ENCODE measurements around the gene SLK. TPM values are rescaled to one million over a fixed set of nuclear protein-coding genes. Genes with fewer than 3 reads are reported as not detected.

Gene SLK
- total RNA-seq, 6 donors from 2014 or later: 38.7 to 103 (median 58.1) TPM

DNA sequence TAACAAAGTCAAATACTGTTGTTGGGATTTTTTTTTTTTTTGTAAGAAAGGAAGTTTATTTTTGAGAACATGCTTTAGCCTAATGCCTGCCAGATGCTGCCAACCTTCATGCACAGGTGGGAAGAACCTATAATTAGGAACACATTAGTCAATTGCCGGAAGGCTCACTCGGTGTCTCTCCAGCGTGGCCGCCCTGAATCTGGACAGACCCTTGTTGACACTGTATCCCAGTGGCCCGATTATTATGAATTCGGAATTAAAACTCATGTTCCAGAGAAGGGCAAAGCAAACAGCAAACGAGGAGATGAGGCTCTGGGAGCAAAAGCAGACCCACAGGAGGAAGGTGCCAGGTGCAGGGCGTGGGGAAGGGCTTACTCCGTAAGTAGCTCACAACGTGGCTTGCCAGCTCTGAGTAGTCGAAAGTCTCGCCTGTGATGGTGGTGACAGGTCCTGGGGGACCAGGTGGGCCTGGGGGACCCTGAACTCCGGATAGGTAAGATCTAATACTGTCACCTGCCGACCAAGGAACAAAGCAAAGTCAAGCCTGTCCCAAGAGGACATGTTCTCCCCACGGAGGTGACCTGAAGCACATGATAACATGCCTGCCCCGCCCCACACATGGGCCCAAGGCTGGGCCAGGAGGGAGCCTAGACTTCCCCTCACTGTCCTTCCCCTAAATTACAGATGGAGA, 70.5 kb downstream of the SLK start:
- H3K27me3 ChIP-seq: no peaks in the 10 kb centered on the region
- no peak for DNase-seq
- no peak overlapping the region for H3K27ac ChIP-seq
- H3K4me3 ChIP-seq: no peak overlapping the region
- no peaks in the 10 kb centered on the region for H3K4me1 ChIP-seq
- no peak for ATAC-seq (ENCODE audit: low FRiP score in 2 of 2)
- H3K9me3 ChIP-seq: no peaks in the 10 kb centered on the region
- WGBS, 2 donors: 80 to 85% methylated on average over 14 to 16 of the region's 16 CpGs
- peaks cover 0 to 15% (median 7%) of the 10 kb centered on the region in 4 donors for H3K36me3 ChIP-seq
- no peak for TF ChIP-seq EP300 (IDR thresholded peaks at IDR 0.05)
- no peak for TF ChIP-seq POLR2AphosphoS5 (IDR thresholded peaks at IDR 0.05)
- TF ChIP-seq POLR2A (IDR thresholded peaks at IDR 0.05): no peak
- TF ChIP-seq CTCF (IDR thresholded peaks at IDR 0.05): no peak

- no peak overlapping the region for H3K4me3 ChIP-seq
- DNase-seq (no peak), ATAC-seq (ENCODE audit: low FRiP score in 2 of 2) (no peak)
- H3K36me3 ChIP-seq: peaks cover 0 to 7% (median 3%) of the 10 kb centered on the region in 4 donors
- H3K27me3 ChIP-seq: no peaks in the 10 kb centered on the region
- no peak overlapping the region for H3K27ac ChIP-seq
- TF ChIP-seq CTCF (IDR thresholded peaks at IDR 0.05) (no peak), POLR2A (IDR thresholded peaks at IDR 0.05) (no peak), EP300 (IDR thresholded peaks at IDR 0.05) (no peak), POLR2AphosphoS5 (IDR thresholded peaks at IDR 0.05) (no peak)
- no peaks in the 10 kb centered on the region for H3K9me3 ChIP-seq
- H3K4me1 ChIP-seq: no peaks in the 10 kb centered on the region
- 90 to 98% methylated on average over 8 of the region's 8 CpGs for WGBS, 2 donors
Observed at GRCh38 chr10:104038537-104038936, 71.6 kb downstream of the SLK start.

DNA sequence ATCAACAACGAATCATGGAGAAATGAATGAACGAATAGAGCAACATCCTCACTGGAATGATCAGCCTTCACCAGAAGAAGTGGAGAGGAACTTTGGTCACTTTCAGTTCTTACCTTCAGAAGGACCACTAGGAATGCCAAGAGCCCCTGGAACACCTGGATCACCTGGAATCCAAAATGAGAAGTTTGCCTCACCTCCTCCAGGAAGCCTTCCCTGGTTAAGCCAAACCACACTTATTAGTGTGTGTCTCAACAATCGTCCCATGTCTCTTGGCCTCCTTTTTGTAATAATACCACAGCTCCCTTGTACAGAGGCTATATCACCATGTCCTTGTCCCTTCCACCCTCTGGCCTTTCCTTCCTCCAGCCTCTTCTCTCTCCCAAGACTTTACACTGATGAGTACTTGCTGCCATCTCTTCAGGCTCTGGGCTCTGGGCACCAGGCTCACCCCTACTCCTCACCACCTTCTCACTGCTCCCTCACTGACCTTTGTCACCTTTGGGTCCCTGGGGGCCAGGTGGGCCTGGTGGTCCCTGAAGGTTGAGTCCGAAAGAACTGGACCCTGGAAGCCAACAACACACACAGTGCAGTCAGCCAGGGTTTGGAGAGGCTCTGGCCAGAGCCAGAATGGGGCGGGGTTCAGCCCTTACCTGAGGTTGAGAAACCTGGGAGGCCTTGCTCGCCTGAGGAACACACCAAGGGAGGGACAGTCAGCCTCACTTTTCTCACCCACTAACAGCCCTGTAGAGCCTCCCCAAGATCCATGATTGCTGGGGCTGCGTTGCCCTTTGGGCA, 72.2 kb downstream of the SLK start:
- Histone ChIP-seq H3K4me1 (no peaks in the 10 kb centered on the region), H3K27me3 (no peaks in the 10 kb centered on the region), H3K4me3 (no peak overlapping the region), H3K27ac (no peak overlapping the region), H3K9me3 (no peaks in the 10 kb centered on the region), H3K36me3 (peaks cover 0 to 1% (median under 1%) of the 10 kb centered on the region in 4 donors)
- no peak for ATAC-seq (ENCODE audit: low FRiP score in 2 of 2)
- 77 to 85% methylated on average over 6 to 7 of the region's 7 CpGs for WGBS, 2 donors
- no peak for DNase-seq
- TF ChIP-seq POLR2A (IDR thresholded peaks at IDR 0.05): no peak
- no peak for TF ChIP-seq EP300 (IDR thresholded peaks at IDR 0.05)
- no peak for TF ChIP-seq POLR2AphosphoS5 (IDR thresholded peaks at IDR 0.05)
- no peak for TF ChIP-seq CTCF (IDR thresholded peaks at IDR 0.05)

GRCh38 chr10:104040382-104040781, 73.4 kb downstream of the SLK start:
- ATAC-seq (ENCODE audit: low FRiP score in 2 of 2) (no peak), DNase-seq (no peak)
- no peaks in the 10 kb centered on the region for H3K9me3 ChIP-seq
- H3K36me3 ChIP-seq: no peaks in the 10 kb centered on the region
- no peak overlapping the region for H3K27ac ChIP-seq
- H3K27me3 ChIP-seq: no peaks in the 10 kb centered on the region
- no peak overlapping the region for H3K4me3 ChIP-seq
- no peak for TF ChIP-seq CTCF (IDR thresholded peaks at IDR 0.05)
- TF ChIP-seq POLR2AphosphoS5 (IDR thresholded peaks at IDR 0.05): no peak
- no peak for TF ChIP-seq POLR2A (IDR thresholded peaks at IDR 0.05)
- TF ChIP-seq EP300 (IDR thresholded peaks at IDR 0.05): no peak
- no peaks in the 10 kb centered on the region for H3K4me1 ChIP-seq
- 71 to 79% methylated on average over 6 of the region's 6 CpGs for WGBS, 2 donors

Data from upper lobe of left lung (tissue), 6 donors.